ENCODE data around the gene FILIP1. TPM values are rescaled to one million over a fixed set of nuclear protein-coding genes. Genes with fewer than 3 reads are reported as not detected.

Gene FILIP1
- total and polyA plus RNA-seq, 10 of the 15 experiments (the other 5 are each of a cell fraction or from before 2014, with no cell fraction given) = 0.23 to 2.0 (median 0.44) TPM

DNA sequence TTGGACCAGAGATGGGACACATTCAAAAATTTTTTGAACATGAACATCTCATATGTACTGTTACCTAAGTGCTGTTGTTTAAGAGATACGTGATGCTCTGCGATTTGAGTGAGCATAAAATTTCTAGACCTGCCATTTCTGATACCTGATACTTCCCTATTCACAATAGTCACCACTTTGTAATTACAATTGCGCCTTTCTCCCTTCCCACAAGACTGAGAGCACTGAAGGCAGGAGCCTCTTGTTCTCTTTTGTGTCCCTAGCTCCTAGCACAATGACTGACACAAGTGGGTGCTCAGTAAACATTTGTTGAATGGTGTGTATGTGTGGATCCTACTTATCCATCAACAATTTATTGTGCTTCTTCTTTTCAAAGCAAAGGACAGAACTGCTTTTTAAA is 116.2 kb downstream of the FILIP1 start:
- ChIA-PET SMC1A (ENCODE audit: uncharacterized antibody, unreplicated experiment) (interaction anchor here (2.5 kb wide), 1 partner anchor 9 kb away, joined by 7 read pairs; no protein-coding TSS in a partner anchor), RAD21 (ENCODE audit: unreplicated experiment) (interaction anchor here (2.3 kb wide), 1 partner anchor 9 kb away, joined by 6 read pairs; no protein-coding TSS in a partner anchor), POLR2A (no interaction called here), CTCF (interaction anchor here (1.2 to 2.1 kb wide), 2 partner anchors 9 to 14 kb away, joined by 4 to 7 read pairs; no protein-coding TSS in a partner anchor)
- TF ChIP-seq IKZF1 (conservative IDR thresholded peaks at IDR 0.05) (no peak), PML (IDR thresholded peaks at IDR 0.05; ENCODE audit: low read length) (no peak), POLR2A (IDR thresholded peaks at IDR 0.05; ENCODE audit: low read depth, low read length) (no peak), PAX8 (IDR thresholded peaks at IDR 0.05) (no peak), TBL1XR1 (IDR thresholded peaks at IDR 0.05; ENCODE audit: low read depth, low read length) (no peak), SUZ12 (IDR thresholded peaks at IDR 0.05; ENCODE audit: unreplicated experiment) (no peak), SREBF2 (IDR thresholded peaks at IDR 0.05; ENCODE audit: low read length) (no peak), CHD4 (IDR thresholded peaks at IDR 0.05) (no peak), TARDBP (IDR thresholded peaks at IDR 0.05; ENCODE audit: borderline replicate concordance) (no peak), NFYA (IDR thresholded peaks at IDR 0.05; ENCODE audit: borderline replicate concordance, low read depth, low read length) (no peak), JUND (IDR thresholded peaks at IDR 0.05; ENCODE audit: low read depth, low read length) (no peak), SMC3 (IDR thresholded peaks at IDR 0.05; ENCODE audit: borderline replicate concordance, low read length) (no peak), RELA (IDR thresholded peaks at IDR 0.05; ENCODE audit: borderline replicate concordance, partially characterized antibody) (no peak), BRCA1 (IDR thresholded peaks at IDR 0.05; ENCODE audit: low read depth, low read length) (no peak)
- TF ChIP-seq, protein P1, sequence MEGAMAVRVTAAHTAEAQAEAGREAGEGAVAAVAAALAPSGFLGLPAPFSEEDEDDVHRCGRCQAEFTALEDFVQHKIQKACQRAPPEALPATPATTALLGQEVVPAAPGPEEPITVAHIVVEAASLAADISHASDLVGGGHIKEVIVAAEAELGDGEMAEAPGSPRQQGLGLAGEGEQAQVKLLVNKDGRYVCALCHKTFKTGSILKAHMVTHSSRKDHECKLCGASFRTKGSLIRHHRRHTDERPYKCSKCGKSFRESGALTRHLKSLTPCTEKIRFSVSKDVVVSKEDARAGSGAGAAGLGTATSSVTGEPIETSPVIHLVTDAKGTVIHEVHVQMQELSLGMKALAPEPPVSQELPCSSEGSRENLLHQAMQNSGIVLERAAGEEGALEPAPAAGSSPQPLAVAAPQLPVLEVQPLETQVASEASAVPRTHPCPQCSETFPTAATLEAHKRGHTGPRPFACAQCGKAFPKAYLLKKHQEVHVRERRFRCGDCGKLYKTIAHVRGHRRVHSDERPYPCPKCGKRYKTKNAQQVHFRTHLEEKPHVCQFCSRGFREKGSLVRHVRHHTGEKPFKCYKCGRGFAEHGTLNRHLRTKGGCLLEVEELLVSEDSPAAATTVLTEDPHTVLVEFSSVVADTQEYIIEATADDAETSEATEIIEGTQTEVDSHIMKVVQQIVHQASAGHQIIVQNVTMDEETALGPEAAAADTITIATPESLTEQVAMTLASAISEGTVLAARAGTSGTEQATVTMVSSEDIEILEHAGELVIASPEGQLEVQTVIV (IDR thresholded peaks at IDR 0.05; ENCODE audit: borderline replicate concordance, partially characterized antibody) = no peak
- WGBS (ENCODE audit: insufficient coverage, insufficient replicate concordance, low lambda C conversion rate, missing lambda C conversion rate) = 44% methylated on average over 3 of the region's 3 CpGs
- FAIRE-seq (no peak), DNase-seq (ENCODE audit: low read depth, low spot score) (no peak), ATAC-seq (no peak)
- no peak overlapping the region for H3K27ac ChIP-seq (ENCODE audit: control insufficient read depth, insufficient read depth)
- H3K36me3 ChIP-seq (ENCODE audit: control insufficient read depth in 2 of 2, insufficient read depth in 2 of 2, low read length in 1 of 2) = no peaks in the 10 kb centered on the region
- H3K9me3 ChIP-seq (replicated peaks; ENCODE audit: control insufficient read depth, insufficient read depth, low read length) = no peaks in the 10 kb centered on the region
- no peaks in the 10 kb centered on the region for H3K4me1 ChIP-seq (ENCODE audit: control insufficient read depth, insufficient read depth, low read length)
- no peak overlapping the region for H3K4me3 ChIP-seq
- H3K4me2 ChIP-seq (ENCODE audit: control insufficient read depth, insufficient read depth) = no peak overlapping the region
- intact Hi-C loops (cut with micrococcal nuclease; ENCODE audit: unreplicated experiment) = loop anchor here (5.0 to 10.0 kb wide), 2 partner anchors 35 to 117 kb away; partner anchors contain the start of gene FILIP1
- no peaks in the 10 kb centered on the region for H3K79me2 ChIP-seq (ENCODE audit: control insufficient read depth, insufficient read depth, low read length)
- in situ Hi-C loops (cut with MboI) = no loop called here
- H2AFZ ChIP-seq (ENCODE audit: control insufficient read depth, low read depth, low read length) = no peak overlapping the region
- BruUV-seq (replicated peaks) = no TSS peak
- H4K20me1 ChIP-seq (ENCODE audit: control insufficient read depth, insufficient read depth) = no peaks in the 10 kb centered on the region
- H3K9ac ChIP-seq (ENCODE audit: control insufficient read depth, insufficient read depth, low read length) = no peak overlapping the region
- H3K27me3 ChIP-seq (replicated peaks in 1 of 2; ENCODE audit: control insufficient read depth in 2 of 2, insufficient read depth in 2 of 2, low read length in 1 of 2) = no peaks in the 10 kb centered on the region

Measured in GM12878 (cell line).